ENCODE data around the gene ERV3-1.
A peak's percentile ranks its signal among the peaks of the same experiment; 100 is the strongest.
"Not testable (repeated sequence)": the region's sequence is repeated elsewhere in the genome, so short reads cannot be mapped to it uniquely, and the experiment has no call there.

ERV3-1 gene

GRCh38 chr7:64999165-65000004 lies 7.1 kb downstream of the ERV3-1 start:
- no peak for DNase-seq (ENCODE audit: low read depth in 2 of 2)

DNA sequence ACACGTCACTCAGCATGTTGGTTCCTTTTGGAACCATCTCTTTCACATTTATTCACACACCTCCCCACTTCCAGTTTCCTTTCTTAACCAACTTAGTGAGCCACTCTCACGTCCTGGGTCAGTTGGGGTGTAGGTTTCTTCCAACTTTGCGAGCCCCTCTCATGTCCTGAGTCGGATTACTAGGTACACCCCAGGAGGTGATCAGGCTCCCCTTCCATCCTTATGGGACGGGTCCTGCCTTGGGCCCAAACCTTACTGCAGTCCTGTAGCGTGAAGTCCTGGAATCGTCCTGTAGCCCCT lies 7.7 kb downstream of the ERV3-1 start:
- DNase-seq (ENCODE audit: low read depth in 2 of 2): no peak

DNA sequence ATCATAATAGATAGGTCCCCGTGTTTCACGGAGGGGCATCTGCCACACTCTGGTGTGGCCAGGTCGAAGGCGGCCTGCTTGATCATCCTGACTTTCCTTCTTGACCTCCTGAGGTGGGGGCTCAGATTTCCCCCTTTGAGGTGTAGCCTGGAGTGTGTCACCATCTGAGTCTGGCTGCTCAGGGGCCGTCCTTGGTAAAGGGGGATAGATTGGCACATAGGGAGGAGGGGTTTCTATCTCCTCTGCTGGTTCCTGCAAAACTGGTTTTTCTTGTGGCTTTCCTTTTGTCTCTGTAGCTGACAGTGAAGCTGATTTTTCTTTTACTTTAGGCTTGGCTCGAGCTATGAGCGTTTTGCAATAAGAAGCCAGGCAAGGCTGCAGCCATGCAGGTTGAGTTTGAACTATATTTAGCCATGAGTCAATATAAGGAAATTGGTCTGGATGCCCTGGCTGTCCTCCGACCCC lies 8.5 kb downstream of the ERV3-1 start:
- DNase-seq (ENCODE audit: low read depth in 2 of 2): no peak

- DNase-seq (ENCODE audit: low read depth in 2 of 2): no peak
Observed at GRCh38 chr7:64997164-64997908, 9.2 kb downstream of the ERV3-1 start.

GRCh38 chr7:64996305-64996704 lies 10.2 kb downstream of the ERV3-1 start:
- DNase-seq (ENCODE audit: low read depth in 2 of 2): no peak

GRCh38 chr7:64993901-64994300 lies 12.6 kb downstream of the ERV3-1 start:
- no peak for DNase-seq (ENCODE audit: low read depth in 2 of 2)

DNA sequence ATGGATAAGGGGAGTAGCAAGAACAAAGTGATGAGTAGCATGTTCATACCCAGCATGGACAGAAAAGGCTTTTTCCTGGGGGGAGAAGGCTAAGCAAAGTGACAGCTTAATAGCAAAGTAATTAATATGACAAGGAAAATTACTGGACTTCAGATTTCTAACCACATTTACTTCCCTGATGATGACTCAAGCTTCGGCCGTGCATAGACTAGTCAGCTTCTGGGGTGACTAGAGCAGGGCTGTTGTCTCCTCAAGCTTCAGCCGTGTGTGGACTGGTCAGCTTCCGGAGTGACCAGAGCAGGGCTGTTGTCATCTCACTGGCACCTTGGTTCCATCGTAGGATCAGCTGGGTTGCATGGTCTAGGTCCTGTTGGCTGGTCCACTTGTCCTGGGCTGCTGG lies 13.5 kb downstream of the ERV3-1 start:
- no peak for DNase-seq (ENCODE audit: low read depth in 2 of 2)

DNA sequence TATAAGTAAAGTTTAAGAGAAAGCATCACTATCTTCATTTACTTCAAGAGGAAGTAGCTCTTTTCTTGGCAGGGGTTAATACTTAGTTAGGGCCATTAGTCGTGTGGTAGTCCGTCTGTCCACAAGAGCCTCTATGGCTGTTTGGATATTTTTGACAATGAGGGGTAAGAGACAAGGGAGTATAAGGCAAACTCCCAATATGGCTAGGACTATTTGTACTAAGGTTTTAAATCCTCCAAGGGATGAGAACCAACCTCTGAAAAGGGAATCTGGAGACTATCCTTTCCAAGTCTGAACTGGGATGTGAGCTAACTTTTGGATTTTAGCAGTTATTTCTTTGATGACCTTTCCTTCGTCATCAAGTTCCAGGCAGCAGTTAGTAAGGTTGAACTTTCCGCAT lies 15.6 kb downstream of the ERV3-1 start, which contains the start of gene ZNF117:
Gene ZNF117, minus strand, starts transcription at position 101 of the 400 bp plus-strand sequence.
- DNase-seq (ENCODE audit: low read depth in 2 of 2): no peak

DNA sequence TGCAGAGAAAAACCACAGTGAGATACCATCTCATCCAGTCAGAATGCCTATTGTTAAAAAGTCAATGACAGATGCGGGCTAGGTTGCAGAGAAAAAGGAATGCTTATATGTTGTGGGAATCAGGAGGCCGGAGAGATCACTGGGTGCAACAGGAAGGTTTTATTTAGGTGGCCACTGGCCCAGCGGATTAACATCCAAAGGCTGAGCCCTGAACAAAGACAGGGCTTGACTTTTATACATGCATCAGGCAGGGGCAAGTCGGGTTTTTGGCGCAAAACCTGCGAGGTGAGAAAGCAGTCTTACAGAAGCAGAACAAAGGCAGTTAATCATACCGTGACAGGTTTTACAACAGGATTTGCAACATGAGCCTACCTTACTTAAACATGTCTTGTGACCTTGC lies 16.3 kb downstream of the ERV3-1 start:
- no peak for DNase-seq (ENCODE audit: low read depth in 2 of 2)

- DNase-seq (ENCODE audit: low read depth in 2 of 2): no peak
Observed at GRCh38 chr7:64978497-64979203, 27.8 kb downstream of the ERV3-1 start.

DNA sequence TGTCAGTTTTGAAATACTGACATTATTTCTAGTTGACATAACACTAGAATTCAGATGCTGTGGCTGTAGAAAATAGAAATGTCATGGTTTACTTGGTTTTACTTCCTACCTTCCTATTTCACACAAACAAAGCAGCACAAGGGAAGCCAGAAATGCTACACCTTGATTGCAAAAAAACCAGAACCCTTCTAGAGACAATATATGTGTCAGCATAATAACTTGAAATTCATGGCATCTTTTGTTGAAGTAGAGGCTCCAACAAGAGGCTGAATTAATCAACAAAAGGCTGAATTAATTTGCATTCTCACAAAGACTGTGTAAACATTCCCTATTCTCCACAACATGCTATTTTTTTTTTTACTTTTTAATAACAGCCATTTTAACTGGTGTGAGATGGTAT lies 40.9 kb downstream of the ERV3-1 start:
- no peak for DNase-seq (ENCODE audit: low read depth in 2 of 2)

- DNase-seq (ENCODE audit: low read depth in 2 of 2): no peak
Observed at GRCh38 chr7:64959072-64959747, 47.3 kb downstream of the ERV3-1 start.

- DNase-seq (ENCODE audit: low read depth in 2 of 2): no peak
Observed at GRCh38 chr7:64951250-64951848, 55.1 kb downstream of the ERV3-1 start.

GRCh38 chr7:64950673-64951072 lies 55.8 kb downstream of the ERV3-1 start:
- not testable (repeated sequence) for DNase-seq (ENCODE audit: low read depth in 2 of 2)

- DNase-seq (ENCODE audit: low read depth in 2 of 2): not testable (repeated sequence)
Observed at GRCh38 chr7:64948774-64949173, 57.7 kb downstream of the ERV3-1 start.

DNA sequence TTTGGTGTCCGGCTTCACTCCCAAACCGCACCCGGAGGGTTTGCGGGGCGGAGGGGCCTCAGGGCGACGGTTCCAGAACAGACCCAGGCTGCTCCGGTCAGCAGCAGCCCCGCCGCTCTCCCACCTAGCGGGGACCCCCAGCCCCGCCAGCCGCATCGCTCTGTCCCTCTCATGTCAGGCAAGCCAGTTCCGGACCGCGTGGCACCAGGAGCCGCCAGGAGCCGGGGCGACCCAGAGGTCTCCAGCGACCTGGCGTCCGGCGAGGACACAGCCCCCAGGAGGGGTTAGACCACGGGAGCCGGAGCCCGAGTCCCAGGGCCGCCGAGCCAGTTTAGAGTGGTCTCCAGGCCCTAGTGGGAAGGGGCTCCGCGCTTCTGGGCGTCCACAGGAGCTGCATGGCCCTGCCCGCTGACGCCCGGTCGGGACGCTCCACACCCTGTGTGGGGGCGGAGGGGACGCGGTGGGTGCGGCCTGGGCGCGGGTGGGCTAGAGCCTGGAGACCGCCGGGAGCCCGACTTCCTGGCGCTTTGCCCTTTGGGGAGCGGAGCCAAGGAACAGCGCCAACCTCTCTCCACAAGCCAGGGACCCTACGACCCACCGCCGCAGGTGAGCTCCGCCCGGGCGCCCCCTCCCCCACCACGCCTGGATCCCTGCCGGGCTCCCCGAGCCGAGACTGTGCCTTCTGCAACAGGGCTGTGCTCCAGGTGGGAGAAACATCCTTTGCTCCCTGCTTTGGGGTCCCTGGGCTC lies 59.1 kb downstream of the ERV3-1 start:
- no peak for DNase-seq (ENCODE audit: low read depth in 2 of 2)

DNA sequence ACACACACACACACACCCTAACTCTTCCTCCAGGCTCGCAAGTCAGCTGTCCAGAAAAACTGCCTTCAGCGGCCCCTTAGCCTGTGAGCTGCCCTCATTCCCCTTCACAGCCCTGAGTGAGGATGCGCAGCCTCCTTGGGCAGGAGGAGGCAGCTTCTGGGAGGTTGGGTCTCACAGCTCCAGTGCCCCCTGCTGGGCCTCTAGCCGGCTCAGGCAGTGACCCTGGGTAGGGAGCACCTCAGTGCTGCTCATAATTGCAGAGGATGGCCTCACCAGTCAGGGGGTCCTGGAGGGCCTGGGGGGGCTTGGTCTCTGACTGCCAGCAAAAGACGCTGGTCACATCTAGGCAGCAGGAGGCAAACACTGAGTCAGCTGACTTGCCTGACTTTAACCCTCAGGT lies 59.7 kb downstream of the ERV3-1 start:
- peak; percentile 11 to 15 for DNase-seq (ENCODE audit: low read depth in 2 of 2)

DNA sequence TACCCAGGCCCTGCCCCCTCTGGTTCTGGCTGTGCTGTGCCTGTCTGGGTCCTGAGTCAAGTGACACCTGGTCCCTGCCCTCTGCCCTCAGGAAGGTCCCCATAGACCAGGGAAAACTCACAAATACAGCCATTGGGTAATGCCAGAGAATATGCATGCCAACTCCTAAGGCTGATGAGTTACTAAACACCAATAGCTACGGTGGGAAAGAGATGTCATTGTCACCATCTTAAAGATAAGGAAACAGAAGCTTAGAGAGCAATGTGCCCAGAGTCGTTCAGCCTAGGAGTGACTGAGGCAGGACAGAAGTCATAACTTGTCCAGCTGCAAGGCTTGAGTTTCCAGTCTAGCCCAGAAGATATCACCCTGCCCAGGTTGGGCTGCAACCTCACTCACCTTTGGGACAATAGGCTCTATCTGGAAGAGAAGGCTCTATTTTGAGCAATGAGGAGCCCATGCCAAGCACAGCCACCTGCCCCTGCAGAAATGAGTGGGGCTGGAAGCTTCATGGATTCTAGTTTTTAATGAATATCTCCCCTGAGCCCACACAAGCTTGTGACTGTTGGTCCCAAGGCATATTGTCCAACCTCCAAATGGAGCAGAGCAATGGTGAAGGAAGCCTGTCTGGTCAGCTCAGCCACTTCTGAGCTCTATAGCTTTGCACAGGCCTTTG lies 60.8 kb downstream of the ERV3-1 start:
- DNase-seq (ENCODE audit: low read depth in 2 of 2): no peak

- not testable (repeated sequence) for DNase-seq (ENCODE audit: low read depth in 2 of 2)
Observed at GRCh38 chr7:64944667-64945502, 61.6 kb downstream of the ERV3-1 start.

Measured in stimulated activated CD4-positive, alpha-beta T cell treated with anti-CD3 and anti-CD28 coated beads, Interleukin-15, amount 100 ng/mL, for 48 hours (primary cell).